SK-N-SH treated with all-trans-retinoic acid at 6 μM for 48 hours (cell line): Measurements from ENCODE around the gene CD200.

ENCODE experiments used
- CSRNP3 ChIP-seq: fragments of 250-450 bp; sonication (Bioruptor Pico); IDR thresholded peaks from 2 replicates; pipeline ENCODE4 v1.5.1; 2021; ENCODE audit warnings: mild to moderate bottlenecking, moderate library complexity
- ESRRG ChIP-seq: fragments of 250-450 bp; sonication (Bioruptor Pico); IDR thresholded peaks from 2 replicates; pipeline ENCODE4 v1.6.1; 2021; ENCODE audit warnings: mild to moderate bottlenecking
- RARB ChIP-seq: fragments of 250-450 bp; sonication (Bioruptor Pico); IDR thresholded peaks from 2 replicates; pipeline ENCODE4 v1.8.0; 2021; ENCODE audit warnings: mild to moderate bottlenecking, moderate library complexity
- ZFP30 ChIP-seq: fragments of 450-650 bp; formaldehyde crosslinking; IDR thresholded peaks from 2 replicates; pipeline ENCODE4 v1.5.0; 2022; ENCODE audit warnings: mild to moderate bottlenecking, moderate library complexity
- TF ChIP-seq, protein P1 (sequence below): fragments of 250-450 bp; sonication (Bioruptor Pico); IDR thresholded peaks from 2 replicates; pipeline ENCODE4 v1.8.0; 2020; ENCODE audit warnings: mild to moderate bottlenecking, moderate library complexity, borderline replicate concordance

DNA sequence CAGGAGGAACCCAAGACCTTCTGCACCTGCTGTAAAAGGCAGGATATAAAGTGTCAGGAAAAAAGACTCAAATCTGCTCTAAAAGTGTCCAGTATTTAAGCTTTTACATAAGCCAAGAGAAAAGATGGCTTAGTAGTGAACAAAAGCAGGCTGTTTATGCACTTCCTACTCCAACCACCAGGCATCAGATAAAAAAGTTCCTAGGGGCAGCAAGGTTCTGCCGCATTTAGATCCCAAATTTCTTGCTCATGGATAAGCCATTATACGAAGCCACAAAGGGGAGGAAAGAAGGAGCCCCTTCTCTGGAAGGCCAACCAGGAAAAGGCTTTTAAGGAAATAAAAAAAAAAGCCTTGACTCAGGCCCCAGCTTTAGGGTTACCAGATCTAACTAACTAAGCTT lies 28.3 kb upstream of the CD200 start:
- TF ChIP-seq ESRRG (CRISPR knock-in tag) (no peak), ZFP30 (no peak), RARB (CRISPR knock-in tag) (no peak), CSRNP3 (CRISPR knock-in tag) (no peak)
- TF ChIP-seq, protein P1, sequence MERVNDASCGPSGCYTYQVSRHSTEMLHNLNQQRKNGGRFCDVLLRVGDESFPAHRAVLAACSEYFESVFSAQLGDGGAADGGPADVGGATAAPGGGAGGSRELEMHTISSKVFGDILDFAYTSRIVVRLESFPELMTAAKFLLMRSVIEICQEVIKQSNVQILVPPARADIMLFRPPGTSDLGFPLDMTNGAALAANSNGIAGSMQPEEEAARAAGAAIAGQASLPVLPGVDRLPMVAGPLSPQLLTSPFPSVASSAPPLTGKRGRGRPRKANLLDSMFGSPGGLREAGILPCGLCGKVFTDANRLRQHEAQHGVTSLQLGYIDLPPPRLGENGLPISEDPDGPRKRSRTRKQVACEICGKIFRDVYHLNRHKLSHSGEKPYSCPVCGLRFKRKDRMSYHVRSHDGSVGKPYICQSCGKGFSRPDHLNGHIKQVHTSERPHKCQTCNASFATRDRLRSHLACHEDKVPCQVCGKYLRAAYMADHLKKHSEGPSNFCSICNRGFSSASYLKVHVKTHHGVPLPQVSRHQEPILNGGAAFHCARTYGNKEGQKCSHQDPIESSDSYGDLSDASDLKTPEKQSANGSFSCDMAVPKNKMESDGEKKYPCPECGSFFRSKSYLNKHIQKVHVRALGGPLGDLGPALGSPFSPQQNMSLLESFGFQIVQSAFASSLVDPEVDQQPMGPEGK (CRISPR knock-in tag), result no peak
